SK-N-SH (cell line): Measurements from ENCODE around the gene ACIN1.

ENCODE experiments used
- CTCF ChIP-seq: fragments of 200-600 bp; sonication (generic); IDR thresholded peaks from 2 replicates; pipeline ENCODE4 v1.6.1; 2017; ENCODE audit warnings: antibody characterized with exemption, mild to moderate bottlenecking, moderate library complexity
- EP300 ChIP-seq, 2 experiments: IDR thresholded peaks; 2 replicates each; pipeline versions ENCODE4 v1.4.0 to v1.6.1; 2012; ENCODE audit warnings: borderline replicate concordance in 1 of 2, low read depth in 1 of 2, low read length in 1 of 2
- GABPA ChIP-seq: IDR thresholded peaks from 2 replicates; pipeline ENCODE4 v1.4.0; 2012; ENCODE audit warnings: low read depth, mild to moderate bottlenecking
- JUND ChIP-seq: IDR thresholded peaks from 2 replicates; pipeline ENCODE4 v1.4.0; 2012
- MXI1 ChIP-seq: IDR thresholded peaks from 2 replicates; pipeline ENCODE4 v1.6.1; 2012; ENCODE audit warnings: mild to moderate bottlenecking, low read depth, low read length, improper control_type of control experiment
- NRF1 ChIP-seq: IDR thresholded peaks from 2 replicates; pipeline ENCODE4 v1.6.1; 2012; ENCODE audit warnings: low read depth, mild to moderate bottlenecking, low read length
- POLR2AphosphoS5 ChIP-seq: IDR thresholded peaks from 2 replicates; pipeline ENCODE4 v1.6.1; 2012; ENCODE audit warnings: low read depth, low read length
- SIN3A ChIP-seq: IDR thresholded peaks from 2 replicates; pipeline ENCODE4 v1.6.1; 2012; ENCODE audit warnings: low read depth, mild to moderate bottlenecking, low read length, moderate library complexity, borderline replicate concordance
- TAF1 ChIP-seq: IDR thresholded peaks from 2 replicates; pipeline ENCODE4 v1.6.1; 2012; ENCODE audit warnings: low read depth, mild to moderate bottlenecking, low read length, moderate library complexity, borderline replicate concordance

- TF ChIP-seq POLR2AphosphoS5 (no peak), CTCF (no peak), GABPA (no peak), EP300 (IDR thresholded peaks at IDR 0.05; ENCODE audit: borderline replicate concordance in 1 of 2, low read depth in 1 of 2, low read length in 1 of 2) (no peak), TAF1 (no peak), SIN3A (no peak), NRF1 (no peak), MXI1 (no peak), JUND (no peak)
These were observed 25.5 kb downstream of the ACIN1 start for GRCh38 chr14:23069413-23069806.
